HG03460 (cell line): ENCODE results near the gene DENND4C.
"Not testable (repeated sequence)": the region's sequence is repeated elsewhere in the genome, so short reads cannot be mapped to it uniquely, and the experiment has no call there.

Source experiments
- ATAC-seq: cut with Tn5 transposase; IDR thresholded peaks from one replicate; pipeline ENCODE4 v1.9.1; 2021; ENCODE audit not compliant: unreplicated experiment

Gene DENND4C

DNA sequence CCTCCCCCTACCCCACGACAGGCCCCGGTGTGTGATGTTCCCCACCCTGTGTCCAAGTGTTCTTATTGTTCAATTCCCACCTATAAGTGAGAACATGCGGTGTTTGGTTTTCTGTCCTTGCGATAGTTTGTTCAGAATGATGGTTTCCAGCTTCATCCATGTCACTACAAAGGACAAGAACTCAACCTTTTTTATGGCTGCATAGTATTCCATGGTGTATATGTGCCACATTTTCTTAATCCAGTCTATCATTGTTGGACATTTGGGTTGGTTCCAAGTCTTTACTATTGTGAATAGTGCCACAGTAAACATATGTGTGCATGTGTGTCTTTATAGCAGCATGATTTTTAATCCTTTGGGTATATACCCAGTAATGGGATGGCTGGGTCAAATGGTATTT is 35.1 kb downstream of the DENND4C start:
- ATAC-seq: not testable (repeated sequence)

DNA sequence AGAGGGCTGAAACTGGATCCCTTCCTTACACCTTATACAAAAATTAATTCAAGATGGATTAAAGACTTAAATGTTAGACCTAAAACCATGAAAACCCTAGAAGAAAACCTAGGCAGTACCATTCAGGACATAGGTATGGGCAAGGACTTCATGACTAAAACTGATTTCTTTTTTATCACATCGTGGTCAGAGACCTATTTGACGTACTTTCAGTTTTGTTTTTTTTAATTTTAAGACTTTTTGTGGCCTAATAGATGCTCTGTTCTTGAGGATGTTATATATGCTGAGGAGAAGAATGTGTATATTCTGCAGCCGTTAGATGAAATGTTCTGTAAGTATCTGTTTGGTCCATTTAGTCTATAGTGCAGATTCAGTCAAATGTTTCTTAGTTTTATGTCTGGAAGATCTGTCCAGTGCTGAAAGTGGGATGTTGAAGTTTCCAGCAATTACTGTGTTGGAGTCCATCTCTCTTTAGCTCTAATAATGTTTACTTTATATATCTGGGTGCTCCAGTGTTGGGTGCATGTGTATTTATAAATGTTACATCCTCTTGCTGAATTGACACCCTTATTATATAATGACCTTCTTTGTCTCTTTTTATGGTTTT is 36.4 kb downstream of the DENND4C start:
- not testable (repeated sequence) for ATAC-seq

DNA sequence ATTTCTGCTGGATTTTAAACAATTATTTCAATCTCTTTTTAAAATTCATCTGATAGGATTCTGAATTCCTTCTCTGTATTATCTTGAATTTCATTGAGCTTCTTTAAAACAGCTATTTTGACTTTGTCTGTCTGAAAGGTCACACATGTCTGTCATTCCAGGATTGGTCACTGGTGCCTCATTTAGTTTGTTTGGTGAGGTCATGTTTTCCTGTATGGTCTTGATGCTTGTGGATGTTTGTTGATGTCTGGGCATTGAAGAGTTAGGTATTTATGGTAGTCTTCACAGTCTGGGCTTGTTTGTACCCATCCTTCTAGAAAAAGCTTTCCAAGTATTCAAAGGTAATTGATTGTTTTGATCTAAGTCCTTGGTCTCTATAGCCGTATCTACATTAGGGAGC is 39.1 kb downstream of the DENND4C start:
- no peak for ATAC-seq

DNA sequence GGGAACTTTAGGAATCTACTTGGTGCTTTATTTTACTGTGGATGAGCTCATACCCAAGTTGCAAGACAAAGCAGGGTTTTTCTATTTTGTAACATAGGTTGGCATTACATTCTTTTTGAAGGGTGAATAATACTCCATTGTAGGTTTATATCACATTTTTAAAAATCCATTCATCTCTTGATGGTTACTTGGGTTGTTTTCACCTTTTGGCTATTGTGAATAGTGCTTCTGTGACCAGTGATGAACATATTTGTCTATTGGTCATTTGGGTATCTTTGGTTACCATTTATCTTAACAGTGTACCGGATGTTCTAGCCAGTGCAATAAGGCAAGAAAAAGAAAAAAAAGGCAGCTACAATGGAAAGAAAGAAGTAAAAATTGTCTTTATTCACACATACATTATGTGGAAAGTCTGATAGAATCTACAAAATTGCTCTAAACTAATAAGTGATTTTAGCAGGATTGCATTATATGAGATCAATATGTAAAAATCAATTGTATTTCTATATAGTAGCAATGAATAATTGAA is 40.0 kb downstream of the DENND4C start:
- ATAC-seq: no peak

DNA sequence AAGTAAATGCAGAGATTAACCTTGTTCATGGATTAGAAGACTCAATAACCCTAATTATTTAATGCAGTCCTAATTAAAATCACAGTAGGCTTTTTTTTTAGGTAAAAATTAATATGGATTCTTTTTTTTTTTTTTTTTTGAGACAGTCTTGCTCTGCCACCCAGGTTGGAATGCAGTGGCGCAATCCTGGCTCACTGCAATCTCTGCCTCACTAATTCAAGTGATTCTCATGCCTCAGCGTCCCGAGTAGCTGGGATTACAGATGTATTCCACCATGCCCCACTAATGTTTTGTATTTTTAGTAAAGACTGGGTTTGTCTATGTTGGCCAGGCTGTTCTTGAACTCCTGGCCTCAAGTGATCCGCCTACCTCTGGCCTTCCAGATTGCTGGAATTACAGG is 40.6 kb downstream of the DENND4C start:
- ATAC-seq: no peak

DNA sequence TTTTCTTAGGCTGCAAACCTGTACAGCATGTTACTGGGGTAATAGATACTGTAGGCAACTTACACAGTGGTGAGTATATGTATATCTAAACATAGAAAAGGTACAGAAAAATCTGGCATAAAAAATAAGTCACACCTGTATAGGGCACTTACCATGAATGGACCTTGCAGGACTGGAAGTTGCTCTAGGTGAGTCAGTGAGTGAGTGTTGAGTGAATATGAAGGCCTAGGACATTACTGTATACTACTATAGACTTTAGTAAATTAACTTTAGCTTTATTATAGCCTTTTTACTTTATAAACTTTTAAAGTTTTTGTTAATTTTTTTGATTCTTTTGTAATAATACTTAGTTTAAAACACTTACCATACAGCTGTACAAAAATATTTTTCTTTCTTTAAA is 51.3 kb downstream of the DENND4C start:
- ATAC-seq: no peak

DNA sequence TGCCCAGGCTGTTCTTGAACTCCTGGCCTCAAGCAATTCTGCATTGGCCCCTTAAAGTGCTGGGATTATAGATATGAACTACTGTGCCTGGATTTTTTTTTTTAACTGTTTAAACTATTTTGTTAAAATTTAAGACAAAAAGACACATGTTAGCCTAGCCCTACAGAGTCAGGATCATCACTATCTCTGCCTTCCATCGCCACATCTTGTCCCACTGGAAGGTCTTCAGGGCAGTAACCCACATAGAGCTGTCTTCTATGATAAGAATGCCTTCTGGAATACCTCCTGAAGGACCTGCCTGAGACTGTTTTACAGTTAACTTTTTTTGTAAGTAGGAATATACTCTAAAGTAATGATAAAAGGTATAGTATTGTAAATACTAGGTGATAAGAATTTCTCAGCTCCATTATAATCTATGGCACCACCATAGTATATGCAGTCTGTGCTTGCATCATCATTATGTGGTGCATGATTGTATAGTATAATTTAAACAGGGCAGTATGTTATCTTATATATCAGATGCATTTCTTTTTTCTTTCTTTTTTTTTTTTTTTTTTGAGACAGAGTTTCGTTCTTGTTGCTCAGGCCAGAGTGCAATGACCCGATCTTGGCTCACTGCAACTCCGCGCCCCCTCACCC is 52.7 kb downstream of the DENND4C start:
- no peak for ATAC-seq

DNA sequence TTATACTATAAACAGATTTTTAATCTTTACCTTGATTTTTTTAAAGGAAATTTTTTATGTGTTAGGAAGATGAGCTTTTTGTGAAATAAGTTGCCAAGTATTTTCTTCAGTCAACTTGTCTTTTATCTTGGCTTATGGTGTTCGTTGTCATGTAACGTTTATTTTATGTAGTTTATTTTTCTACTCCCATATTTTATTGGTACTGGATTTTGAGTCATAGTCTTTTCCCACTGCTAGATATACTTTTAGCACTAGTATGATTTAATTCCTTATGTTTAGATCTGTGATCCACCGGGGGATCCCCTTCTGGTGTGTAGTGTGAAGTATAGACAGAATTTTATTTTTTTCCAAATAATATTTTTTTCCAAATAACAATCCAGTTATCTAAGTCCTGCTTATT is 54.2 kb downstream of the DENND4C start:
- no peak for ATAC-seq

DNA sequence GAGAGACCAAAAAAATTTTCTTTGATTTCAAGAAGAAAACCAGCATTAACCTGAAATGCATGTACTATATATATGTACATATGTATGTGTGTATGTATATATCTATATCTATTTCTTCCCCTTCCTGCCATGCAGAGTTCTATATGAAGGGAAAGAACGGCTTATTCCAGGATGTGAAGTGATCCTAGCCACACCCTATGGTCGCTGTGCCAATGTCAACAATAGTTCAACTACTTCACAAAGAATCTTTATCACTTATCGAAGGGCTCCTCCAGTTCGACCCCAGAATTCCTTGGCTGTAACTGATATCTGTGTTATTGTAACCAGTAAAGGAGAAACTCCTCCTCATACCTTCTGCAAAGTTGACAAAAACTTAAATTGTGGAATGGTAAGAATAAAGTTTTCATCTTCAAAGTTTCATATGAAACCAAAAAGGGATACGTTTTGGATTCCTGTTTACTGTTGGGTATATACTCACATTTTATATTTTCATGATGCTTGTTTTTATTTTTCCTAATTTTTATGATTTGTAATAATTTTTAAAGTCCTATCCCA is 56.2 kb downstream of the DENND4C start:
- ATAC-seq: no peak

DNA sequence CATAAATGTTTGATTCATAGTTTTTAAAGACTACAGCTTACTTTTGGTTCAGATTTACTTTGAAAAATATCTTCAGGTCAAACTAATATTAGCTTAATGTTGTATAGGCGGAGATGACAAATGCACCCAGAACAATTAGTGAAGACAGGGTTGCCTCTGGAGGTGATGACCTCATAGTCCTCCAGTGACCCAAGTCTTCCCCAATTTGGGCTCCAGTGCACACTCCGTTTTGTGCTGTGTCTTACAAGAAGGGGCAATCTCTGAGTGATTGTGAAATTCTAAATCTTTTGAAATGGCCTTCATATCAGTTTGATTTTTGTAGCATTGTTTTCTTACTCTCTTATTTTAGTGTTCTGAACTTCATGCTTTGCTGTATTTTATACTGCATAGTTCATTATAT is 57.6 kb downstream of the DENND4C start:
- no peak for ATAC-seq

DNA sequence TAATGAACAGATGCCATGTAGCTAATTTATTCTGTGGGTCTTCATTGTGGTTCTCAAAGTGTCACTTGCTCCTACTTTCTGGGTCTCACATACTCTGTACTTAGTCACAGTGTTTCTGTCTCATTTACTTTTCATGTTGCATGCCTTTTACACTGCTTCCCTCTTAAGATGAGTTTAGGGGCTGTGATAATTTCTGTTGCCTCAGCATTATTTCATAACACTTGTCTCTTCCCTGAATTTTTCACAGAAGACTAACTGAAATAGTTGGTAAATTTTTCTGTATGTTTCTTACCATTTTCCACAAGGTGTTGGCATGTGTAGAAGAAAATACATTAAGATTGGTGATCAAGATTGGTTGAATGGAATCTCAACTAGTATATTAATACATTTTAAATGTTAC is 59.6 kb downstream of the DENND4C start:
- ATAC-seq: no peak

DNA sequence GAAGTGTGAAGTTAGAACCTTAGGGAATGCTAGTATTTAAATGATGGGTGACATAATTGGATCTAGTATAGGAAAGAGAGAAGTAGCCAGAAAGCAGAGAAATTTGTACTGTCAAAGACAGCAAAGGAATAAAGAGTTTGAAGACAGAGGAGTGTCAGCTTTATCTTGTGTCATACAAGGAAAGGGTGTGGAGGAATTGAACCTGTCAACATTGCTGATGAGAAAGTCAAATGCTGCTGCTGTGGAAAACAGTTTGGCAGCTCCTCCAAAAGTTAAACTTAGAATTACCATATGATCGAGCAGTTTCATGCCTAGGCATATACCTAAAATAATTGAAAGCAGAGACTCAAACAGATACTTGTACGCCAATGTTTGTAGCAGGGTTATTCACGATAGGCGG is 63.7 kb downstream of the DENND4C start:
- ATAC-seq: no peak

DNA sequence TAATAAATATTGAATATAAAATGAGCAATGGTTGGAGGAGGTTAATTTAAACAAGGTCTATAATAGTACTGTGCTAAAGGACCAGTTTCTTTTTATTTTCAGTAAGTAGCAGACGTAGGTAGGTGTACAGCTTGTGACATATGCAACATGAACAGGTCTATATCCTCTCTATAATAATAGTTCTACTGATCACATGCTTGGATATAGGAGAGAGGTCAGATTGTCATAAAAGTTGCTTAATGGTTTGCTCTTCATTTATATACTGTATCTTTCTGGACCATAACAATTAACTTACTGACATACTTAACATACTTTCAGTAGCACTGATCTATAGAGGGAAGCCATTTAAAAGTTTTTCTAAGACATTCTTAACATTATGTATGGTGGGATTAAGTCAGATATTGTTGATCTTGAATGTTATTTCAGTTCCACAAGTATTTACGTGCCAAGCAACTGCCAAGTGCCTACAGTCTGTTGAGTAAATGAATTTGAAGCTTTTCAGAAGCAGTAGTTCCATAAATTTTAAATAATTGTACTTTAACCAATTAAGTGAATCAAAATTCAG is 68.0 kb downstream of the DENND4C start:
- no peak for ATAC-seq

DNA sequence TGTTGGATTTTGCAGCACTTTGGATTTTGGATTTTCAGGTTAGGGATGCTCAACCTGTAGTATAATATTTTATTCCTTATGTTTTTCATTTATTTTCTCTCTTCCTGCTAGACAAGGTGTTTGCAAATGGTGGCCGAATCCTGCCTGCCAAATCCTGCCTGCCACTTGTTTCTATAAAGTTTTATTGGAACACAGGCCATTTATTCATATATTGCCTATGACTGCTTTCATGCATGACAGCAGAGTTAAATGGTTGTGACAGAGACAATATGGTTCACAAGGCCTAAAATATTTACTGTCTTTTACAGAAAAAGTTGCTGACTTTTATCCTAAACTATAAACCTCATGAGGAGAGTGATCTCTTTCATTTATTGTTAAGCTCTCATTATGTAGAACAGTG is 72.7 kb downstream of the DENND4C start:
- no peak for ATAC-seq

DNA sequence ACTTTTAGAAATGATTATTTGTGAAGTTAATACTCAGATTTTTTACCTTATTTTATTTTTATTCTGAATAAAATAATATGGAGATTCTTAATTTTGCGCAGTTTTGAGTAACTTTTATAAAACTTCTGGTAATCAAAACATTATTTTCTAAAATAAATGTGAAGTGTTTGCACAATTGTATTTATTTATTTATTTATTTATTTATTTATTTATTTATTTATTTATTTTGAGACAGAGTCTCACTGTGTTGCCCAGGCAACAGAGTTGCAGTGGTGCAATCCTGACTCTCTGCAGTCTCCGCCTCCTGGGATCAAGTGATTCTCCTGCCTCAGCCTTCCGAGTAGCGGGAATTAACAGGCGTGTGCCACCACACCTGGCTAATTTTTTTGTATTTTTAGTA is 76.1 kb downstream of the DENND4C start:
- no peak for ATAC-seq

DNA sequence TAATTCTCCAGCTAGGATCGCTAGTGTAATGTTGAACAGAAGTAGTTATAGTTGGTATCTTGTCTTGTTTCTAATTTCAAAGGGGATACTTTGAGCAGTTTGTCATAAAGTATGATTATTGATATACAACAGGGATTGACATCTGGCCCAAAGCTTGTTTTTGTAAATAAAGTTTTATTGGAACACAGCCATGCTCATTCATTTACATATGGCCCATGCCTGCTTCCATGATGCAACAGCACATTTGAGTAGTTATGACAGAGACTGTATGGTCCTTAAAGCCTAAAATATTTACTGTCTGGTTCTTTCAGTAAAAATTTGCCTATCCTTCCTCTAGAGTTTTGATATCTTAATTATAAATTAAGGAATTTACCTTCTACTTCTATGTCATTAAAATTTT is 79.8 kb downstream of the DENND4C start:
- ATAC-seq: no peak

DNA sequence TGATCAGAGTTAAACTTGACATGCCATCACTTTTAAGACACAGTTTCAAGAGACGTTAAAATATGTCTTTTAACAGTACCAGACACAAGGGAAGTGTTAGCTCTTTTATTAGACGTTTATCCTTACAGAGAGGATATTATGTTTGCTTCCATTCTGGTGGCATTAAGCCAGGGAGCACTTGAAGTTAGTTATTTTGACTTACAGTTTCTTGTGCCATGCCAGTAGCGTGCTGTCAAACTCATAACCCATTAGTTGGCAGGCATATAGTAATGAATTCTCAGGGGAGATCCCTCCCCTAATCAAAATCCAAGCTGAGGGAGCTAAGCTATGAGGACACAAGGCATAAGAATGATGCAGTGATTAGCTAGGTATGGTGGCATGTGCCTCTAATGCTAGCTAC is 83.1 kb downstream of the DENND4C start:
- ATAC-seq: no peak

DNA sequence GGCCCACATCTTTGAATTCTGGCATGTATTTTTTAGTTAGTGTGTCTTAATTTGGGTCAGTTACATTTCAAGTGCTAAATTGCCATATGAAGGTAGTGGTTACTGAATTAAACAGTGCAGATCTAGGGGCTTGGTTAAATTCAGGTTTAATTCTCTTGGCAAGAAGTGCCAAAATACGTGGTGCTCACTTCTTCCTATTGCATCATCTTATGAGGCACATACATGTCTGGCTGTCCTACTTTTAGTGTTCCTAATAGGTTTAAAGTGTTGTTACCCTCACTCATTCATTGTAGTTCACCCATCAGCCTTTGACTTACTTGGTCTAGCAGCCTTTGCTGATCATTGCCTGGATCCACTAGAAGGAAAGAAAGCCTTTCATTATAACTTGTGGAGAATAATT is 90.0 kb downstream of the DENND4C start:
- no peak for ATAC-seq

DNA sequence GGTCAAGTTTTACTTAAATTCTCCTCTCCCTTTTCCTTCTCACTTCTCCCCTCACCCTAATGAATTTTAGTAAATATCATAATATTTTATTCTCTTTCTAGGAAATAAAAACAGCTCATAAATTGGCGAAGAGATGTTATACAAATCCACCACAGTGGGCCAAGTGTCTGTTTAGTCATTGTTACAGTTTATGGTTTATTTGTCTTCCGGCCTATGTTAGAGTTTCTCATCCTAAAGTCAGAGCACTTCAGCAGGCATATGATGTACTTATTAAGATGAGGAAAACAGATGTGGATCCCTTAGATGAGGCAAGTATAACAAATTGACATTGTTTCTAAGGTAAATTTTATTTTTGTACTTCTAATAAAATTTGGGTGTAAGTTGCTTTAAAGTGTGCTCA is 101.4 kb downstream of the DENND4C start:
- no peak for ATAC-seq

DNA sequence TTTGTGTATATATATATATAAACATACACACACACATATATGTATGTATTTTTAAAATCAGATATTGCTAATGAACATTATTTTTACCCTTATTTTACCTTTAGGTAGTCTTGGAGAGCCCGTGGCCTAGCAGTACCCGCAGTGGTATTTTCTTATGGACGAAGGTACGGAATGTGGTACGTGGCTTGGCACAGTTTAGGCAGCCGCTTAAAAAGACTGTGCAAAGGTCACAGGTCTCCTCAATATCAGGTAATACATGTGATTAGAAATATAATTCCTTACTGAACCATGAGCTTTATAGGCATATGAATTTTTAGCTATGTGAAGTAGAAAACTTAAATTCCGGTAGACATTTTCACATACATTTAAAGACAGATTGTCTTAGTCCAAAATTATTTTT is 105.7 kb downstream of the DENND4C start:
- ATAC-seq: no peak

DNA sequence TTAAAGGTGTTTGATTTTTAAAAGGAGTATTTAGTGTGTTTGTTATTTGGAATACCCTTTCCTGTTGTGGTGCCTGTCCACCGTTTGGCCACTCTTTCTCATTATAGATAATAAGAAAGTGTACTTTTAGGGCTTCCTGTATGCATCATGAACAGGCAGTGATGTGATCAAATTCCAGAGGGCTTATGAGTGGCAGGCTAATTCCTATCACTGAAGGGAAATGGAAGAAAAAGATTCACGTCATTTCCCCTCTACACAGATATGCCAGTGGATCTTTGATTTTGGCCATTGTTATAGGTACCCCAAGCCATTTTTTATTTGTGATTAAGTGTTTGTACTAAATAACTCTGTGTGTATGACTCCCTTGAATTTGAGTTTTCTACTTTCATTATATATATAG is 112.5 kb downstream of the DENND4C start:
- ATAC-seq: no peak

DNA sequence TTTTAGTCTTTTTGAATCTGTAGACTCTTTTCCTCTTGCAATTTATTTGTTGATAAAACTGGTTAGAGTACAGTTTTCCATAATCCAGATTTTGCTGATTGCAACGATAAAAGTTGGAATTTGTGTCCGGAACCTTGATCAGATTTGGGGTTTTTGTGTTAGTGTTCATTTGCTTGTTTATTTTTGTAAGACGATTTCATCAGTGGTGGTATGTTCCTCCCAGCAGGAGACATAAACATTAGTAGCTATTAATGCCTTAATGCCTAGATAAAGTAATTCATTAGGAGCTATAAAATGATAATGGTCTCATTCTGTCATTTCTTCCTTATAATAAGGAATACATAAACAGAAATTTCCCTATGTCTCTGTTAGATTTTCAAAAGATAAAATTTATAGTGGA is 128.2 kb downstream of the DENND4C start:
- ATAC-seq: no peak
